ENCODE data around the gene NFATC2.

Gene NFATC2

GRCh38 chr20:51458751-51459439 lies 83.6 kb downstream of the NFATC2 start:
- Histone ChIP-seq H3K4me1 (ENCODE audit: insufficient read depth, poor library complexity, severe bottlenecking) (peaks cover 15% of the 10 kb centered on the region), H3K9me3 (ENCODE audit: severe bottlenecking) (no peaks in the 10 kb centered on the region), H3K36me3 (ENCODE audit: low read depth) (no peaks in the 10 kb centered on the region), H3K27me3 (ENCODE audit: insufficient read depth, poor library complexity, severe bottlenecking) (no peaks in the 10 kb centered on the region), H3K4me3 (ENCODE audit: severe bottlenecking) (no peak overlapping the region), H3K27ac (ENCODE audit: poor library complexity, severe bottlenecking) (no peak overlapping the region)
- no peak for ATAC-seq (ENCODE audit: low read depth)
- peak; percentile 61 for DNase-seq (ENCODE audit: low spot score)
- TF ChIP-seq CTCF (IDR thresholded peaks at IDR 0.05; ENCODE audit: poor library complexity, severe bottlenecking), result no peak

GRCh38 chr20:51457533-51457932 lies 85.0 kb downstream of the NFATC2 start:
- no peak for TF ChIP-seq CTCF (IDR thresholded peaks at IDR 0.05; ENCODE audit: poor library complexity, severe bottlenecking)
- Histone ChIP-seq H3K27me3 (ENCODE audit: insufficient read depth, poor library complexity, severe bottlenecking) (no peaks in the 10 kb centered on the region), H3K36me3 (ENCODE audit: low read depth) (no peaks in the 10 kb centered on the region), H3K4me3 (ENCODE audit: severe bottlenecking) (no peak overlapping the region), H3K4me1 (ENCODE audit: insufficient read depth, poor library complexity, severe bottlenecking) (peaks cover 15% of the 10 kb centered on the region), H3K27ac (ENCODE audit: poor library complexity, severe bottlenecking) (peak overlapping the region; percentile 82), H3K9me3 (ENCODE audit: severe bottlenecking) (no peaks in the 10 kb centered on the region)
- ATAC-seq (ENCODE audit: low read depth) (peak; percentile 2; the same call in 1 of the 3 replicates), DNase-seq (ENCODE audit: low spot score) (peak; percentile 80)

- peak; percentile 90 for ATAC-seq (ENCODE audit: low read depth)
- peak; percentile 100 for DNase-seq (ENCODE audit: low spot score)
- H3K4me1 ChIP-seq (ENCODE audit: insufficient read depth, poor library complexity, severe bottlenecking), result peaks cover 15% of the 10 kb centered on the region
Observed at GRCh38 chr20:51456511-51457509, 85.7 kb downstream of the NFATC2 start.

GRCh38 chr20:51454250-51454865 lies 88.2 kb downstream of the NFATC2 start:
- Histone ChIP-seq H3K4me3 (ENCODE audit: severe bottlenecking) (no peak overlapping the region), H3K36me3 (ENCODE audit: low read depth) (no peaks in the 10 kb centered on the region), H3K9me3 (ENCODE audit: severe bottlenecking) (no peaks in the 10 kb centered on the region), H3K27ac (ENCODE audit: poor library complexity, severe bottlenecking) (no peak overlapping the region), H3K4me1 (ENCODE audit: insufficient read depth, poor library complexity, severe bottlenecking) (peaks cover 15% of the 10 kb centered on the region), H3K27me3 (ENCODE audit: insufficient read depth, poor library complexity, severe bottlenecking) (no peaks in the 10 kb centered on the region)
- no peak for TF ChIP-seq CTCF (IDR thresholded peaks at IDR 0.05; ENCODE audit: poor library complexity, severe bottlenecking)
- DNase-seq (ENCODE audit: low spot score) (peak; percentile 58), ATAC-seq (ENCODE audit: low read depth) (no peak)

More at GRCh38 chr20:51456511-51457509, 85.7 kb downstream of the NFATC2 start:
- no peak for TF ChIP-seq CTCF (IDR thresholded peaks at IDR 0.05; ENCODE audit: poor library complexity, severe bottlenecking)
- no peaks in the 10 kb centered on the region for H3K9me3 ChIP-seq (ENCODE audit: severe bottlenecking)
- H3K4me3 ChIP-seq (ENCODE audit: severe bottlenecking), result no peak overlapping the region
- H3K36me3 ChIP-seq (ENCODE audit: low read depth), result no peaks in the 10 kb centered on the region
- no peaks in the 10 kb centered on the region for H3K27me3 ChIP-seq (ENCODE audit: insufficient read depth, poor library complexity, severe bottlenecking)
- peak overlapping the region; percentile 82 for H3K27ac ChIP-seq (ENCODE audit: poor library complexity, severe bottlenecking)

Data from RWPE2 (cell line).